BLaER1 treated with 17β-estradiol and CSF1 and Interleukin-3, amounts not matched to agents 10 nM and 100 nM (cell line): Measurements from ENCODE around the gene SPIRE2.
A peak's percentile ranks its signal among the peaks of the same experiment; 100 is the strongest.
"Not testable (repeated sequence)": the region's sequence is repeated elsewhere in the genome, so short reads cannot be mapped to it uniquely, and the experiment has no call there.

Source experiments
- H3K27ac ChIP-seq, 11 experiments: shearing (Covaris generic); formaldehyde crosslinking; 2 replicates each; pipeline ENCODE4 v1.8.1; 2022
- H3K27me3 ChIP-seq, 11 experiments: shearing (Covaris generic); formaldehyde crosslinking; 2 replicates each; pipeline ENCODE4 v1.8.1; 2022
- H3K36me3 ChIP-seq, 11 experiments: shearing (Covaris generic); formaldehyde crosslinking; 2 replicates each; pipeline ENCODE4 v1.8.1; 2022
- H3K4me1 ChIP-seq, 10 experiments: shearing (Covaris generic); formaldehyde crosslinking; 2 replicates each; pipeline ENCODE4 v1.8.1; 2022
- H3K4me2 ChIP-seq, 11 experiments: shearing (Covaris generic); formaldehyde crosslinking; 2 replicates each; pipeline ENCODE4 v1.8.1; 2022
- H3K4me3 ChIP-seq, 10 experiments: shearing (Covaris generic); formaldehyde crosslinking; 2 replicates each; pipeline ENCODE4 v1.8.1; 2022
- H3K9ac ChIP-seq, 11 experiments: shearing (Covaris generic); formaldehyde crosslinking; 2 replicates each; pipeline ENCODE4 v1.8.1; 2022
- H3K9me3 ChIP-seq, 11 experiments: shearing (Covaris generic); formaldehyde crosslinking; replicated peaks in 1 of 11; 2 replicates each; pipeline ENCODE4 v1.8.1; 2022
- H4K20me1 ChIP-seq, 11 experiments: shearing (Covaris generic); formaldehyde crosslinking; 2 replicates each; pipeline ENCODE4 v1.8.1; 2022
- Cebpa-rat ChIP-seq, 11 experiments: shearing (Covaris generic); IDR thresholded peaks; 2 replicates each; pipeline ENCODE4 v1.8.1; 2022

Gene SPIRE2

DNA sequence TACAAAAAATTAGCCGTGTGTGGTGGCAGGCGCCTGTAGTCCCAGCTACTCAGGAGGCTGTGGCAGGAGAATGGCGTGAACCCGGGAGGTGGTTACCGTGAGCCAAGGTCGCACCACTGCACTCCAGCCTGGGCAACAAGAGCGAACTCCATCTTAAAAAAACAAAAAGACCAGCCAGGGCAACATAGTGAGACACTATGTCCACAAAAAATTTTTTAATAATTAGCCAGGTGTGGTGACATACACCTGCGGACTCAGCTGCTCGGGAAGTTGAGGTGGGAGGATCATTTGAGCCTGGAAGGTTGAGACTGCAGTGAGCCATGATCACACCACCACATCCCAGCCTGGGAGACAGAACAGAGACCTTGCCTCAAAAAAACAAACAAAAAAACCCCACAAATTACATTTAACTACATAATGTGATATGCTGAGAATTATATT, 40.9 kb upstream of the SPIRE2 start:
- Histone ChIP-seq H3K9me3 (no peaks in the 10 kb centered on the region), H3K36me3 (peaks cover 0 to 100% (median 100%) of the 10 kb centered on the region in 11 experiments), H3K4me2 (no peak overlapping the region), H4K20me1 (peaks cover 0 to 67% (median 17%) of the 10 kb centered on the region in 11 experiments; a peak in 11 of 22 replicates), H3K27ac (no peak overlapping the region), H3K27me3 (no peaks in the 10 kb centered on the region), H3K4me1 (no peaks in the 10 kb centered on the region; a peak in 1 of 20 replicates), H3K4me3 (no peak overlapping the region), H3K9ac (no peak overlapping the region)
- no peak for TF ChIP-seq Cebpa-rat (IDR thresholded peaks at IDR 0.05)

DNA sequence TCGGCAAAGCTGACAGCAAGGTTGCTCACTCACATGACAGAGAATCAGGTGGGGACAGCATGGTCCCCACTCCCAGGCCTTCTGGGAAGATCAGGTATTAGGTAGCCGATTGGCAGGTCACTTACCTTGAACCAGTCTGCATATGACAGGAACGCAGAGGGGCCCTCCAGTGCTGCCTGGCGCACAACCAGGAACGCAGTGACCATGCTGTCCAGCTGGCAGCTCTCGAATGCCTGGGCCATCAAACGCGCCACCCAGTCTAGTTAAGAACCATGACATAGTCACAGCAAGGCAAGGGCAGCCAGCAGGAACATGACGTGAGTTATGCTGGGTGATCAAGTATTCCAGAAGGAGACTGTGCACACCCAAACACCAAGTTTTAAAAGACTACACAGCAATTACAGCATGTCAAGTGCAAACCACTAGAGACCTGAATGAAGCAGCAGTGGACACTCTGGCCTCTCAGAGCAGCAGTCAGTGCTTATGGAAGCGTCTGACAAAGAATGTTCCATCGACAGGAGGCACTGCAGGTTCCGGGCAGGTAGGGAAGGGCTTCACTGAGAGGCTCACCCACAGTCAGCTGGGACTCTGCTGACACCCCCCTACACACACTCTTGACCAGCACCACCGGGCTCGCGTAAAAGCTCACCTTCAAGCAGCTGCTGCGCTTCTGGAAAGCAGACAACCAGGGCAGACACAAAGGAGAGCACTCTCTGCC, 36.8 kb upstream of the SPIRE2 start:
- Histone ChIP-seq H3K36me3 (peaks cover 0 to 100% (median 98%) of the 10 kb centered on the region in 11 experiments), H3K27me3 (no peaks in the 10 kb centered on the region), H3K27ac (no peak overlapping the region), H3K4me3 (no peak overlapping the region), H3K9me3 (no peaks in the 10 kb centered on the region), H3K4me2 (no peak overlapping the region), H4K20me1 (peaks cover 0 to 48% (median 17%) of the 10 kb centered on the region in 11 experiments; a peak in 10 of 22 replicates), H3K4me1 (no peaks in the 10 kb centered on the region), H3K9ac (no peak overlapping the region)
- TF ChIP-seq Cebpa-rat (IDR thresholded peaks at IDR 0.05), result no peak

DNA sequence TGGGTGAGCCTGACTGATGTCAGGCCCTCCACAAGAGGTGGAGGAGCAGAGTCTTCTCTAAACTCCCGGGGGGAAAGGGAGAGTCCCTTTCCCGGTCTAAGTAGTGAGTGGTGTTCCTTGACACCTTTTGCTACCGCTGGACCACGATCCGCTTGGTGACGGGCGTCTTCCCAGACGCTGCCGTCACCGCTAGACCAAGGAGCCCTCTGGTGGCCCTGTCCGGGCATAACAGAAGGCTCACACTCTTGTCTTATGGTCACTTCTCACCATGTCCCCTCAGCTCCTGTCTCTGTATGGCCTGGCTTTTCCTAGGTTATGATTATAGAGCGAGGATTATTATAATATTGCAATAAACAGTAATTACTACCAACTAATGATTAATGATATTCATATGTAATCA, 35.2 kb upstream of the SPIRE2 start:
- H3K27me3 ChIP-seq, H3K9me3 ChIP-seq, H3K9ac ChIP-seq, H3K4me1 ChIP-seq, H3K27ac ChIP-seq, H3K4me2 ChIP-seq, H3K4me3 ChIP-seq: not testable (repeated sequence)
- H3K36me3 ChIP-seq, result peaks cover 0 to 100% (median 98%) of the 10 kb centered on the region in 11 experiments
- peaks cover 0 to 52% (median 16%) of the 10 kb centered on the region in 11 experiments; a peak in 11 of 22 replicates for H4K20me1 ChIP-seq

DNA sequence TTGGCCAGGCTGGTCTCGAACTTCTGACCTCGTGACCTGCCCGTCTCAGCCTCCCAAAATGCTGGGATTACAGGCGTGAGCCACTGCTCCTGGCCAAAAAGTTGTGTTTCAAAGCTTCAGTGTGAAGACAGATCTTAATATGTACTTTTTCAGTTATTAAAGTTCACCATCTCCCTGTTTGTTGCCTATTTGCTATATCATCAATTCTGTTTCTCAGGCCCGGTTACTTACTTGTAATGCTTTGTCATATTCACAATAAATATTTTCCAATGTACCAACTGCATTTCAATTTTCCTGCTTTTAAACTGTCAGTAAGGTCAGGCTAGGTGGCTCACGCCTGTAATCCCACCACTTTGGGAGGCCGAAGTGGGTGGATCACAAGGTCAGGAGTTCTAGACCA, 34.3 kb upstream of the SPIRE2 start:
- H3K4me2 ChIP-seq, result no peak overlapping the region
- no peaks in the 10 kb centered on the region for H3K27me3 ChIP-seq
- TF ChIP-seq Cebpa-rat (IDR thresholded peaks at IDR 0.05), result no peak
- no peaks in the 10 kb centered on the region for H3K9me3 ChIP-seq
- peaks cover 0 to 100% (median 98%) of the 10 kb centered on the region in 11 experiments for H3K36me3 ChIP-seq
- H3K27ac ChIP-seq, result no peak overlapping the region
- no peaks in the 10 kb centered on the region for H3K4me1 ChIP-seq
- H3K4me3 ChIP-seq, result no peak overlapping the region
- peak overlapping the region in 1 of 11 experiments; percentile 50; a peak in 1 of 22 replicates for H3K9ac ChIP-seq
- peaks cover 0 to 58% (median 11%) of the 10 kb centered on the region in 11 experiments; a peak in 11 of 22 replicates for H4K20me1 ChIP-seq

DNA sequence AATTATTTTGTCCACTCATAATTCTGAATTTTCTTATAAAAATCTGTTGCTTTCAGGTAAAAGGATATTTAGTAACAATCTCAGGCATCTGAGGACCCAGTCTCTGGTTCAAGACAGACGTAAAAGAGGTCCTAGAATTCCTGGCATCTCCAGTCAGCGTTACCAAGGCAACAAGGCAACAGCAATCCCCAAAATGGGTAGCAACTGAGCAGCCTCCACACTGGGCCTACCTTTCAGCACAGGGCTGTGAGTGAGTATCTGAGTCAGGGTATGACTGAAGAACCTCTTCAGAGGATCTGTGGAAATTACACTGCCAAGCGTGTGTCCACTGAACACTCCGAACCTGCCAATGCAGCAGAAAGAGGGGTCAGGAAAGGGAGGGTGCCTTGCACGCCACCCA, 32.6 kb upstream of the SPIRE2 start:
- Histone ChIP-seq H3K4me2 (no peak overlapping the region), H3K27ac (no peak overlapping the region), H4K20me1 (peaks cover 0 to 59% (median 10%) of the 10 kb centered on the region in 11 experiments; a peak in 10 of 22 replicates), H3K9me3 (no peaks in the 10 kb centered on the region), H3K36me3 (peaks cover 0 to 100% (median 98%) of the 10 kb centered on the region in 11 experiments), H3K27me3 (no peaks in the 10 kb centered on the region), H3K9ac (0 out of 22 replicates have a peak overlapping the region, but pooled peaks of 1 of the 11 experiments have one; percentile 29), H3K4me1 (peaks cover 0 to 11% (median 0%) of the 10 kb centered on the region in 10 experiments; a peak in 3 of 20 replicates), H3K4me3 (no peak overlapping the region)
- no peak for TF ChIP-seq Cebpa-rat (IDR thresholded peaks at IDR 0.05)

DNA sequence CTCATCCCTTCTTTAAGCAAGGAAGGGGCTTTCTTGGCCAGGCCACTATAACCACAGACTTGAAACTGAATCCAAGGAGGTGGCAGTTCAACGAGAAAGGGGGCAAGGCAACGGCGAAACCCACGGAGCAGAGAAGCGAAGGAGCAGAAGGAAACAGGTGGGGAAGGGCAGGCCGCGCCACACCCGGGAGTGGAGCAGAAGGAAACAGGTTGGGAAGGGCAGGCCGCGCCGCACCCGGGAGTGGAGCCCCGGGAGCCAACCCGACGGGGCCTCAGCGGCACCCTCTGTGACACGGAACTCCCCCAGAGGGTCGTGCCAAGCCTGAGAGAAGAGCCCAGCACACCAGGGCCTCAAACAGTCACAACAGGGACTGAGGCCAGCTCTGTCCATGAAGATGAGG, 32.2 kb upstream of the SPIRE2 start:
- Histone ChIP-seq H3K4me2 (no peak overlapping the region), H3K27ac (no peak overlapping the region; a peak in 1 of 22 replicates), H3K9ac (0 out of 22 replicates have a peak overlapping the region, but pooled peaks of 2 of the 11 experiments have one; percentile 3 to 29), H3K4me1 (peaks cover 0 to 11% (median 0%) of the 10 kb centered on the region in 10 experiments; a peak in 3 of 20 replicates), H3K9me3 (no peaks in the 10 kb centered on the region), H3K27me3 (no peaks in the 10 kb centered on the region), H3K4me3 (no peak overlapping the region), H4K20me1 (peaks cover 0 to 55% (median 10%) of the 10 kb centered on the region in 11 experiments; a peak in 10 of 22 replicates), H3K36me3 (peaks cover 0 to 100% (median 98%) of the 10 kb centered on the region in 11 experiments)
- no peak for TF ChIP-seq Cebpa-rat (IDR thresholded peaks at IDR 0.05)

DNA sequence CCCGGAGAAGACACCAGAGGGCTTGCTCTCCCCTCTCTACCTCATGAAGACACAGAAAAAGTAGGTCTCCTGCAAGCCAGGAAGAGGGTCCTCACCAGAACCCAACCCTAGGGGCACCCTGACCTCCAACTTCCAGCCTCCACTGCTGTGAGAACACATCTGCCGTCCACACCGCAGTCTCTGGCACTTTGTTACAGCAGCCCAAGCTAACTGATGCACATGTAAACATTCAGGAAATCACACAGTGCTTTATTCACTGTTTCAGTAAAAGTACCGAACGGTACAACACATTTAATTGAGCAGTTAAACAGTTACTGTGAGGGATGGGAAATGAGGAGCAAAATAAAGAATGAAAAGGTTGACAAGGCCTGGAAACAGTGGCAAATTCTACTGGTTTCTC, 30.1 kb upstream of the SPIRE2 start:
- no peak overlapping the region for H3K9ac ChIP-seq
- no peak for TF ChIP-seq Cebpa-rat (IDR thresholded peaks at IDR 0.05)
- peaks cover 0 to 41% (median 7%) of the 10 kb centered on the region in 11 experiments; a peak in 10 of 22 replicates for H4K20me1 ChIP-seq
- H3K4me3 ChIP-seq, result no peak overlapping the region
- H3K27me3 ChIP-seq, result no peaks in the 10 kb centered on the region
- peaks cover 0 to 11% (median 0%) of the 10 kb centered on the region in 10 experiments; a peak in 3 of 20 replicates for H3K4me1 ChIP-seq
- no peak overlapping the region for H3K27ac ChIP-seq
- H3K9me3 ChIP-seq, result no peaks in the 10 kb centered on the region
- H3K4me2 ChIP-seq, result no peak overlapping the region
- H3K36me3 ChIP-seq, result peaks cover 0 to 100% (median 99%) of the 10 kb centered on the region in 11 experiments; a peak in 20 of 22 replicates

DNA sequence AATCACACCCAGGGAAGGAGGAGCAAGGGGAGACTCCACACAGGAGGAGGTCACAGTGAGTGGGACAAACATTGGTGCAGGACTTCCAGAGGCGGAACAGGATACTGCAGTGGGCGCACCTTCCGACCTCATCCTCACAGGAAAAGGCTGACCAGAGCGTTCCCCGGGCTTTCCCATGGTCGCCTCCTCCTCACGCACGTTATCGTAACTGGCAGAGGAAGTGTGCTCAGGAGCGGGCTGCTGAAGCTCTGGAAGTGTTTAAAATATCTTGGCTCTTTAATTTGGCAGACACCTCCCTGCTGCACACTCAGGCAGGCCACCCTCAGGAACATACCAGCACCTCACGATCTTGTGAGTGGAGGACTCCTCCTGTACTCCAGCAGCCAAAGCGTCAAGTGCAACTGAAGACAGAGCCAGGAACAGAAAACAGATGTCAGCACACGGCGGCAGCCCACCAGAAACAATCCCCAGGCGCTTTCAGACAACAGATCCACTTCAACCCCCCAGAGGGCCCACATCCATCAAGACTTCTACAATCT, 29.4 kb upstream of the SPIRE2 start:
- H3K36me3 ChIP-seq, result peaks cover 0 to 100% (median 100%) of the 10 kb centered on the region in 11 experiments; a peak in 20 of 22 replicates
- H3K4me3 ChIP-seq, result no peak overlapping the region
- H3K9me3 ChIP-seq, result no peaks in the 10 kb centered on the region
- no peaks in the 10 kb centered on the region for H3K27me3 ChIP-seq
- no peak overlapping the region for H3K27ac ChIP-seq
- peaks cover 0 to 41% (median 7%) of the 10 kb centered on the region in 11 experiments; a peak in 10 of 22 replicates for H4K20me1 ChIP-seq
- peaks cover 0 to 11% (median 0%) of the 10 kb centered on the region in 10 experiments; a peak in 3 of 20 replicates for H3K4me1 ChIP-seq
- no peak for TF ChIP-seq Cebpa-rat (IDR thresholded peaks at IDR 0.05)
- no peak overlapping the region for H3K4me2 ChIP-seq
- 0 out of 22 replicates have a peak overlapping the region, but pooled peaks of 3 of the 11 experiments have one; percentile 4 to 14 (median 8) for H3K9ac ChIP-seq

DNA sequence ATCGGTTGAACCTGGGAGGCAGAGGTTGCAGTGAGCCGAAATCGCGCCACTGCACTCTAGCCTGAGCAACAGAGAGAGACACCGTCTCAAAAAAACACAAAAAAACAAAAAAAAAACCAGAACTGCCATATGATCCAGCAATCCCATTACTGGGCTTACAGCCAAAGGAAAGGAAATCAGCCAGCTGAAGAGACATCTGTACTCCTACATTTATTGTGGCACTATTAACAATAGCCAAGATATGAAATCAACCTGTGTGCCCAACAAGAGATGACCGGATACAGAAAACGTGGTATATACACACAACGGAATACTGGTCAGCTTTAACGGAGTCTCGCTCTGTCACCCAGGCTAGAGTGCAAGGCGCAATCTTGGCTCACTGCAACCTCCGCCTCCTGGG, 26.5 kb upstream of the SPIRE2 start:
- H3K36me3 ChIP-seq, result peaks cover 0 to 100% (median 96%) of the 10 kb centered on the region in 11 experiments; a peak in 21 of 22 replicates

More for the DNA sequence above, 26.5 kb upstream of the SPIRE2 start:
- peaks cover 0 to 11% (median 0%) of the 10 kb centered on the region in 10 experiments; a peak in 4 of 20 replicates for H3K4me1 ChIP-seq
- no peak overlapping the region for H3K4me3 ChIP-seq
- H3K27ac ChIP-seq, result no peak overlapping the region; a peak in 1 of 22 replicates
- no peak overlapping the region for H3K4me2 ChIP-seq
- no peaks in the 10 kb centered on the region for H3K27me3 ChIP-seq
- TF ChIP-seq Cebpa-rat (IDR thresholded peaks at IDR 0.05), result no peak
- H3K9ac ChIP-seq, result no peak overlapping the region
- H4K20me1 ChIP-seq, result peaks cover 0 to 49% (median 7%) of the 10 kb centered on the region in 11 experiments; a peak in 9 of 22 replicates
- H3K9me3 ChIP-seq, result no peaks in the 10 kb centered on the region
